ENCODE data around the gene TENM4. TPM values are rescaled to one million over a fixed set of nuclear protein-coding genes. Genes with fewer than 3 reads are reported as not detected.

Gene TENM4
- total and polyA plus RNA-seq, 2 of the 8 experiments (the other 6 are each of a cell fraction or from before 2014, with no cell fraction given) = 3.5 to 7.2 TPM

DNA sequence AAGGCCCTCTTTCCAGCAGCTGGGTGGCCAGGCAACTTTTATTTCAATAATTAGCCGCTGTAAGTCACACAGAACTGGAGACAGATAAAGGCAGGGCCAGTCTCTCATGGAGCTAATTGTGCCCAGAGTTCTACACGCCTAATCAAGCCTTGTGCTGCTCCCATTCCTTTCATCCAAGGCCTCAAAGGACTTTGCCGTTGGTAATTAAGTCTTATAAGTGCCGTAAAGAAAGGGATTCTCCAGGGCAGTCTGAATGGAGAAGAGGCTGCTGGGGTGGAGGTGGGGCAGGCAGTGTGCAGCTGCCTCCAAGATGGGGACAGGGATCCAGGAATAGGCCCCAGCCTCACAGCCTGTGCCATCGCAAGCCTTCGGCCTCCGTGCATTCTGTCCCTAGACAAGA lies 357.9 kb downstream of the TENM4 start (continued):
- TF ChIP-seq, protein P1, sequence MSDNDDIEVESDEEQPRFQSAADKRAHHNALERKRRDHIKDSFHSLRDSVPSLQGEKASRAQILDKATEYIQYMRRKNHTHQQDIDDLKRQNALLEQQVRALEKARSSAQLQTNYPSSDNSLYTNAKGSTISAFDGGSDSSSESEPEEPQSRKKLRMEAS (IDR thresholded peaks at IDR 0.05) = no peak
- TF ChIP-seq SIX5 (IDR thresholded peaks at IDR 0.05; ENCODE audit: low read depth, low read length) (no peak), RFX5 (IDR thresholded peaks at IDR 0.05; ENCODE audit: borderline replicate concordance, low read depth, low read length) (no peak), SIRT6 (IDR thresholded peaks at IDR 0.05; ENCODE audit: low read length) (no peak), BCL11A (IDR thresholded peaks at IDR 0.05; ENCODE audit: low read depth in 2 of 2, low read length in 2 of 2) (no peak)
- TF ChIP-seq, protein P2, sequence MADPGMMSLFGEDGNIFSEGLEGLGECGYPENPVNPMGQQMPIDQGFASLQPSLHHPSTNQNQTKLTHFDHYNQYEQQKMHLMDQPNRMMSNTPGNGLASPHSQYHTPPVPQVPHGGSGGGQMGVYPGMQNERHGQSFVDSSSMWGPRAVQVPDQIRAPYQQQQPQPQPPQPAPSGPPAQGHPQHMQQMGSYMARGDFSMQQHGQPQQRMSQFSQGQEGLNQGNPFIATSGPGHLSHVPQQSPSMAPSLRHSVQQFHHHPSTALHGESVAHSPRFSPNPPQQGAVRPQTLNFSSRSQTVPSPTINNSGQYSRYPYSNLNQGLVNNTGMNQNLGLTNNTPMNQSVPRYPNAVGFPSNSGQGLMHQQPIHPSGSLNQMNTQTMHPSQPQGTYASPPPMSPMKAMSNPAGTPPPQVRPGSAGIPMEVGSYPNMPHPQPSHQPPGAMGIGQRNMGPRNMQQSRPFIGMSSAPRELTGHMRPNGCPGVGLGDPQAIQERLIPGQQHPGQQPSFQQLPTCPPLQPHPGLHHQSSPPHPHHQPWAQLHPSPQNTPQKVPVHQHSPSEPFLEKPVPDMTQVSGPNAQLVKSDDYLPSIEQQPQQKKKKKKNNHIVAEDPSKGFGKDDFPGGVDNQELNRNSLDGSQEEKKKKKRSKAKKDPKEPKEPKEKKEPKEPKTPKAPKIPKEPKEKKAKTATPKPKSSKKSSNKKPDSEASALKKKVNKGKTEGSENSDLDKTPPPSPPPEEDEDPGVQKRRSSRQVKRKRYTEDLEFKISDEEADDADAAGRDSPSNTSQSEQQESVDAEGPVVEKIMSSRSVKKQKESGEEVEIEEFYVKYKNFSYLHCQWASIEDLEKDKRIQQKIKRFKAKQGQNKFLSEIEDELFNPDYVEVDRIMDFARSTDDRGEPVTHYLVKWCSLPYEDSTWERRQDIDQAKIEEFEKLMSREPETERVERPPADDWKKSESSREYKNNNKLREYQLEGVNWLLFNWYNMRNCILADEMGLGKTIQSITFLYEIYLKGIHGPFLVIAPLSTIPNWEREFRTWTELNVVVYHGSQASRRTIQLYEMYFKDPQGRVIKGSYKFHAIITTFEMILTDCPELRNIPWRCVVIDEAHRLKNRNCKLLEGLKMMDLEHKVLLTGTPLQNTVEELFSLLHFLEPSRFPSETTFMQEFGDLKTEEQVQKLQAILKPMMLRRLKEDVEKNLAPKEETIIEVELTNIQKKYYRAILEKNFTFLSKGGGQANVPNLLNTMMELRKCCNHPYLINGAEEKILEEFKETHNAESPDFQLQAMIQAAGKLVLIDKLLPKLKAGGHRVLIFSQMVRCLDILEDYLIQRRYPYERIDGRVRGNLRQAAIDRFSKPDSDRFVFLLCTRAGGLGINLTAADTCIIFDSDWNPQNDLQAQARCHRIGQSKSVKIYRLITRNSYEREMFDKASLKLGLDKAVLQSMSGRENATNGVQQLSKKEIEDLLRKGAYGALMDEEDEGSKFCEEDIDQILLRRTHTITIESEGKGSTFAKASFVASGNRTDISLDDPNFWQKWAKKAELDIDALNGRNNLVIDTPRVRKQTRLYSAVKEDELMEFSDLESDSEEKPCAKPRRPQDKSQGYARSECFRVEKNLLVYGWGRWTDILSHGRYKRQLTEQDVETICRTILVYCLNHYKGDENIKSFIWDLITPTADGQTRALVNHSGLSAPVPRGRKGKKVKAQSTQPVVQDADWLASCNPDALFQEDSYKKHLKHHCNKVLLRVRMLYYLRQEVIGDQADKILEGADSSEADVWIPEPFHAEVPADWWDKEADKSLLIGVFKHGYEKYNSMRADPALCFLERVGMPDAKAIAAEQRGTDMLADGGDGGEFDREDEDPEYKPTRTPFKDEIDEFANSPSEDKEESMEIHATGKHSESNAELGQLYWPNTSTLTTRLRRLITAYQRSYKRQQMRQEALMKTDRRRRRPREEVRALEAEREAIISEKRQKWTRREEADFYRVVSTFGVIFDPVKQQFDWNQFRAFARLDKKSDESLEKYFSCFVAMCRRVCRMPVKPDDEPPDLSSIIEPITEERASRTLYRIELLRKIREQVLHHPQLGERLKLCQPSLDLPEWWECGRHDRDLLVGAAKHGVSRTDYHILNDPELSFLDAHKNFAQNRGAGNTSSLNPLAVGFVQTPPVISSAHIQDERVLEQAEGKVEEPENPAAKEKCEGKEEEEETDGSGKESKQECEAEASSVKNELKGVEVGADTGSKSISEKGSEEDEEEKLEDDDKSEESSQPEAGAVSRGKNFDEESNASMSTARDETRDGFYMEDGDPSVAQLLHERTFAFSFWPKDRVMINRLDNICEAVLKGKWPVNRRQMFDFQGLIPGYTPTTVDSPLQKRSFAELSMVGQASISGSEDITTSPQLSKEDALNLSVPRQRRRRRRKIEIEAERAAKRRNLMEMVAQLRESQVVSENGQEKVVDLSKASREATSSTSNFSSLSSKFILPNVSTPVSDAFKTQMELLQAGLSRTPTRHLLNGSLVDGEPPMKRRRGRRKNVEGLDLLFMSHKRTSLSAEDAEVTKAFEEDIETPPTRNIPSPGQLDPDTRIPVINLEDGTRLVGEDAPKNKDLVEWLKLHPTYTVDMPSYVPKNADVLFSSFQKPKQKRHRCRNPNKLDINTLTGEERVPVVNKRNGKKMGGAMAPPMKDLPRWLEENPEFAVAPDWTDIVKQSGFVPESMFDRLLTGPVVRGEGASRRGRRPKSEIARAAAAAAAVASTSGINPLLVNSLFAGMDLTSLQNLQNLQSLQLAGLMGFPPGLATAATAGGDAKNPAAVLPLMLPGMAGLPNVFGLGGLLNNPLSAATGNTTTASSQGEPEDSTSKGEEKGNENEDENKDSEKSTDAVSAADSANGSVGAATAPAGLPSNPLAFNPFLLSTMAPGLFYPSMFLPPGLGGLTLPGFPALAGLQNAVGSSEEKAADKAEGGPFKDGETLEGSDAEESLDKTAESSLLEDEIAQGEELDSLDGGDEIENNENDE (IDR thresholded peaks at IDR 0.05; ENCODE audit: insufficient replicate concordance, low read length) = no peak
